ENCODE results near the gene ANKH.

DNA sequence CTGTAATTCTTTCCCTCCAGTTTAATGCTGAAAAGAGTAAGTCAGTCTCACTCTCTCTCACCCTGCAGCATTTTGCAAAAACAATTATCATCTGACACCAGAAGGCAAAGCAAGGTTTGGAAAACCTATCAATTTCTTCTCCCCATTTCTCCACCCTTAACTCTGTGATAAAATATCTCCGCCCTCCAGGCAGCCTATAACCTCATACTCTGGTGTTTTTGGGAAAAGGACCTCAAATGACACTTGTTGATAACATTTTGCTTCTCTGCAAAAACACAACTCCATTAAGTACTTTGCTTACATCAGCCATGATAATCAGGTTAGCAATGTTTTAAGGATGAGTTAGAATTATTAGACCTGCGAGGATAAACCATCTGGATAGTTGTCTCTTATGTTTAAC lies 2.3 kb downstream of the ANKH start:
- no peak for TF ChIP-seq U2AF2 (IDR thresholded peaks at IDR 0.05; ENCODE audit: low read depth, low read length)
- no peak for TF ChIP-seq POLR2AphosphoS5 (IDR thresholded peaks at IDR 0.05; ENCODE audit: low read depth, low read length)
- TF ChIP-seq YY1 (IDR thresholded peaks at IDR 0.05; ENCODE audit: insufficient read depth, insufficient replicate concordance, low read depth, low read length): no peak
- no peak for TF ChIP-seq CHD2 (IDR thresholded peaks at IDR 0.05; ENCODE audit: low read depth, low read length)
- TF ChIP-seq ZNF337 (CRISPR knock-in tag; IDR thresholded peaks at IDR 0.05; ENCODE audit: borderline replicate concordance, low read depth): no peak
- TF ChIP-seq MTA3 (CRISPR knock-in tag; IDR thresholded peaks at IDR 0.05): no peak
- no peak for TF ChIP-seq EP300 (IDR thresholded peaks at IDR 0.05; ENCODE audit: low read depth in 2 of 2, low read length in 2 of 2)
- no peak for TF ChIP-seq EP300 (CRISPR knock-in tag; IDR thresholded peaks at IDR 0.05; ENCODE audit: borderline replicate concordance)
